ENCODE results near the gene SYT7. TPM values are rescaled to one million over a fixed set of nuclear protein-coding genes. Genes with fewer than 3 reads are reported as not detected.

The SYT7 gene
- total RNA-seq, 1 donor from 2014 or later, result 93.6 TPM

DNA sequence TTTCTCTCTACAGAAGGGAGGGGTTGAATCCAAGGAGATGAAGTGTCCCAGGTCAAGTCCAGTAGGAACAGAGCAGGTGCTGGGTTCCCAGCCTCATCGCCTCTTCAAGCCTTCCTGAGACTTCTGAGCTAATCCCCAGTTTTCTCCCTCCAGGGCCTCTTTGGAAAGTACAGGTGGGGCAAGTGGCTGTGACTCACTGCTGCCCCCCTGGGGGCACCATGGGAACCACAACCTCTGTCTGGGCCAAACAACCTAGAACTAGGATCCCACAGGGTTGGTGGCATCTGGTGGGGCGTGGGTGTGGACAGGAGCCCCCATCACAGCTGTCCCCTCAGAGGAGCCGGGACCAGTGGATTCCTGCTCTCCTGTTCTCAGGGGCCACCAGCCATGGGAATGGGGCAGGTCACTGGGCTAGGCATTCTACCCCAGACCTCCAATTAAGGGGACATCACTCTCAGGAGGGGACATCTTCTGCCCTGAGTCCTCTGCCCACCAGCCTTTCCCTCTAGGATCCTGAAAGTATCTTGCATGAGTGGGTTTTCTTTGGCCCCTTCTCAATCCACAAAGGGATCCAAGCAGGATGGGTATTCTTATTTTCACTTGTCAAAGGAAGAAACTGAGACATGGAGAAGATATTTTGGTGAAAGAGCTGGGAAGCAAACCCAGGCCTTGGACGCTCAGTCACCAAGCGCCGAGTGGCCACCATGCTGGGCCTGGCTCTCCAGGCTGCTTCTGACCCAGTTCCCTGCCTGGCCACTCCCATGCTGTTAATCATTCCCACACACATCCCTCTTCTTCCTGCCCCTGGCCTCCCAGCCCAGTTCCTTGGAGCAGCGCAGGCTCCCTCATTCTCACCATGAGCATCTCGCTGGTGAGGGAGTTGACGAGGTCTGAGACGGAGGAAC, 48.5 kb downstream of the SYT7 start:
- no peak for DNase-seq
- peaks cover 20% of the 10 kb centered on the region for H3K27me3 Mint-ChIP-seq (ENCODE audit: unreplicated experiment)
- peaks cover 37% of the 10 kb centered on the region for H3K4me1 Mint-ChIP-seq (ENCODE audit: low read depth, unreplicated experiment)

GRCh38 chr11:61531044-61531443, 49.8 kb downstream of the SYT7 start:
- Mint-ChIP-seq H3K9me3 (ENCODE audit: unreplicated experiment) (peaks cover 20% of the 10 kb centered on the region), H3K36me3 (ENCODE audit: unreplicated experiment) (no peaks in the 10 kb centered on the region), H3K4me3 (ENCODE audit: unreplicated experiment) (peak overlapping the region; percentile 71), H3K4me1 (ENCODE audit: low read depth, unreplicated experiment) (peaks cover 45% of the 10 kb centered on the region), H3K27ac (ENCODE audit: unreplicated experiment) (peak overlapping the region; percentile 52), H3K27me3 (ENCODE audit: unreplicated experiment) (peaks cover 19% of the 10 kb centered on the region)
- TF ChIP-seq CTCF (IDR thresholded peaks at IDR 0.05; ENCODE audit: partially characterized antibody, unreplicated experiment), result no peak
- DNase-seq, result peak; percentile 71

More for the DNA sequence above, 48.5 kb downstream of the SYT7 start:
- Mint-ChIP-seq H3K36me3 (ENCODE audit: unreplicated experiment) (no peaks in the 10 kb centered on the region), H3K27ac (ENCODE audit: unreplicated experiment) (peak overlapping the region; percentile 33), H3K9me3 (ENCODE audit: unreplicated experiment) (peaks cover 20% of the 10 kb centered on the region), H3K4me3 (ENCODE audit: unreplicated experiment) (no peak overlapping the region)
- TF ChIP-seq CTCF (IDR thresholded peaks at IDR 0.05; ENCODE audit: partially characterized antibody, unreplicated experiment), result peak; percentile 79

DNA sequence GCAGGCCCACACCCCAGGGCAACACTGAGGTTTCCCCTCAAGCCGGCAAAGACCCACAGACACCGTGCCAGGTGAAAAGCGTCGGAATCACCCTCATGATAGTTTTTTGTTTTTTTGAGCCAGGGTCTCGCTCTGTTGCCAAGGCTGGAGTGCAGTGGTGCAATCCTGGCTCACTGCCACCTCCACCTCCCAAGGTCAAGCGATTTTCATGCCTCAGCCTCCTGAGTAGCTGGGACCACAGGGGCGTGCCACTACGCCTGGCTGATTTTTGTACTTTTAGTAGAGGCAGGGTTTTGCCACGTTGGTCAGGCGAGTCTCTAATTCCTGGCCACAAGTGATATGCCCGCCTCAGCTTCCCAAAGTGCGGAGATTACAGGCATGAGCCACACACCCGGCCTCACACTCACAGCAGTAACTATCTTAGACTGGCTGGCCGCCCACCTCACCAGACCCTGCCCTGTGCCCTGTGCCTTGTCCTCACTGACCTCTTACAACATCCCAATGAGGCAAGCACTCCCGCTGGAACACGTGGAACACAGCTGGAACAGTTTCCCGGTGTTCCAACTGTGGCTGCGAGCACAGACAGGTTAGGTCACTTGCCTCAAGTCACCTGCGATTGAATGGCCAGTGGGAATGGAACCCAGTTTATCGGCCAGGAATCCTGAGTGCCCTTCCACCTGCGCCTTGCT, 51.2 kb downstream of the SYT7 start:
- H3K27ac Mint-ChIP-seq (ENCODE audit: unreplicated experiment), result peak overlapping the region; percentile 56
- peaks cover 43% of the 10 kb centered on the region for H3K4me1 Mint-ChIP-seq (ENCODE audit: low read depth, unreplicated experiment)
- peaks cover 21% of the 10 kb centered on the region for H3K9me3 Mint-ChIP-seq (ENCODE audit: unreplicated experiment)
- H3K27me3 Mint-ChIP-seq (ENCODE audit: unreplicated experiment), result peaks cover 15% of the 10 kb centered on the region
- H3K4me3 Mint-ChIP-seq (ENCODE audit: unreplicated experiment), result no peak overlapping the region
- DNase-seq, result no peak
- no peak for TF ChIP-seq CTCF (IDR thresholded peaks at IDR 0.05; ENCODE audit: partially characterized antibody, unreplicated experiment)
- H3K36me3 Mint-ChIP-seq (ENCODE audit: unreplicated experiment), result peaks cover 9% of the 10 kb centered on the region

DNA sequence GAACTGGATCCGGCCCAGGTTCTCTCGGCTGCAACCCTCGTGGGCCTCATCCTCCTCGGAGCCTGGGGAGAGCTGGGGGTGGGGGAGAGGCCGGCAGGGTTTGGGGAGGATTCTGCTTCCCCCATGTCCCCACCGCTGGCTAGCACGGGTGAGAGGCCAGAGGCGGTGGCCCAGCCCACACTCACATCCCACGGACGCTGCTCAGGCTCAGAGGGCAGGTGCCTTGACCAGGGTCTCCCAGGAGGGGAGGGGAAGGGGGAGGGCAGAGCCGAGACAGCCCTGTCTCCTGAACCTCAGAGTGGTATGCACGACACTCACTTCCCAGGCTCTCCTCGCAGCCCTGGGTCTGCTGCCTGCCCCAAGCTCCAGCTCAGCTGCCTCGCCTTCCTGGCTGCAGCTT, 52.8 kb downstream of the SYT7 start:
- peaks cover 34% of the 10 kb centered on the region for H3K4me1 Mint-ChIP-seq (ENCODE audit: low read depth, unreplicated experiment)
- peaks cover 9% of the 10 kb centered on the region for H3K36me3 Mint-ChIP-seq (ENCODE audit: unreplicated experiment)
- H3K27ac Mint-ChIP-seq (ENCODE audit: unreplicated experiment), result peak overlapping the region; percentile 49
- H3K9me3 Mint-ChIP-seq (ENCODE audit: unreplicated experiment), result peaks cover 13% of the 10 kb centered on the region
- DNase-seq, result no peak
- H3K27me3 Mint-ChIP-seq (ENCODE audit: unreplicated experiment), result peaks cover 10% of the 10 kb centered on the region
- H3K4me3 Mint-ChIP-seq (ENCODE audit: unreplicated experiment), result no peak overlapping the region
- TF ChIP-seq CTCF (IDR thresholded peaks at IDR 0.05; ENCODE audit: partially characterized antibody, unreplicated experiment), result no peak

All from glutamatergic neuron (in vitro differentiated cells).